Measurements from ENCODE around the gene NOTCH2. TPM values are rescaled to one million over a fixed set of nuclear protein-coding genes. Genes with fewer than 3 reads are reported as not detected.

NOTCH2 gene
- polyA plus RNA-seq, 4 donors, result 136 to 343 (median 156) TPM

GRCh38 chr1:119883826-119884225 is 185.6 kb downstream of the NOTCH2 start:
- DNase-seq (ENCODE audit: low read depth in 4 of 4, low spot score in 3 of 4), result no peak

- no peak for DNase-seq (ENCODE audit: low read depth in 4 of 4, low spot score in 3 of 4)
Measured at GRCh38 chr1:119882132-119883049, 187.1 kb downstream of the NOTCH2 start.

- no peak for DNase-seq (ENCODE audit: low read depth in 4 of 4, low spot score in 3 of 4)
Measured at GRCh38 chr1:119879510-119880434, 189.7 kb downstream of the NOTCH2 start.

- no peak for DNase-seq (ENCODE audit: low read depth in 4 of 4, low spot score in 3 of 4)
Measured at GRCh38 chr1:119878171-119878570, 191.3 kb downstream of the NOTCH2 start.

DNA sequence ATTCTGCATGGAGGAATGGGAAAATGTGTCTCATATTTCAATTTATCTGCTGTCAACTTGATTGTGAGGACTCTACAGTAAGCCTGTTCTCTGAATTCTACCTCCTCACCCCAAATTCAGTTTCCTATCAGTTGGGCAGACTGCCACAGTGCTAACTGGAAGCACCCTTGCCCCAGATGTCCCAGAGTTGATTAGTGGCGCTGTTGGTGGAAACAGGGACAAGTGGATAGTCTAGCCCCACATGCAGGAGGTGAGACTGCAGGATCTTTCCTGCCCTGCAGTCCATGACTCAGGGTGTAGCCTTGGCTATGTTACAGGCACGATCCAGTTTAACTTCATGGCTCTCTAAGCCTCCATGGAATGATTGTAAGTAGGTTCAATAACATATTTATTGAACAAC is 195.3 kb downstream of the NOTCH2 start:
- no peak for DNase-seq (ENCODE audit: low read depth in 4 of 4, low spot score in 3 of 4)

DNA sequence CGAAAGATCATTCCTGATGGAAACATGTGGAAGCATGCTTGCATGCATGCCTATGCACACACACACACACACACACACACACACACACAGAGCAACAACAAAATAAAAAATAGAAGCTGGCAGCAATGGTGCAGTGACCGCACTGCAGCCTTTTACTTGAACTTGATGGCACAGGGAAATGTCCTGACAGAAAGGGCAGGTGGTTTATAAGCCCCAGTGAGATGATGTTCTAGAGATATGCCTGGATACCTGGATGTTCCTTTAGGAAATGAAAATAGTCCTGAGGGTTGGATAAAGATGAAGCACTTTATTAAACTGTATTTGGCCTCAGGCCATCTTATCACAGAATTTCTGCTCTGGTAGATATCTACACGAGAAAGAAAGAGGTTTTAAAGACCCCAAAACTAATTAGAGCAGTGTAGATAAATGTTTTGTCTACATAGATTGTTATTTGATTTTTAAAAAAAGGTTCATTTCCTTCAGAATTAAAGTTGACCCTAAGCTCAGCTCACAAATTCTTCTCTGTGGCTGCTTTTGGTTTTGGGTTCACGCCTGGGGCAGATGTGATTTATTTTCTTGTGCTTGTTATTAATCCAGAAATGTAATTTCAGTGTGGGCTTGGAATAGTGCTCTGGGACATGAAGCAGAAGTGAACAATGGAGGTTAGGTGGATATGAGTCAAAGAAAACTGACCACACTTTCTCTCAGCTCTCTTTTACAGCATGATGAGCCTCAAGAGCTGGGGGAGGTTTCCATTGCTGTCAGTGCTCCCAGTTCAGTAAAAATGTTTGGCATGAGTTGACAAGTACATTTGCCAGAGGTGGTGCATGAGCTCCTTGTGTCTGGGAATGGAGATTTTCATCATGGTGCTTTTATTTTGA is 196.1 kb downstream of the NOTCH2 start:
- peak in 1 of 4 donors; percentile 16 for DNase-seq (ENCODE audit: low read depth in 4 of 4, low spot score in 3 of 4)

DNA sequence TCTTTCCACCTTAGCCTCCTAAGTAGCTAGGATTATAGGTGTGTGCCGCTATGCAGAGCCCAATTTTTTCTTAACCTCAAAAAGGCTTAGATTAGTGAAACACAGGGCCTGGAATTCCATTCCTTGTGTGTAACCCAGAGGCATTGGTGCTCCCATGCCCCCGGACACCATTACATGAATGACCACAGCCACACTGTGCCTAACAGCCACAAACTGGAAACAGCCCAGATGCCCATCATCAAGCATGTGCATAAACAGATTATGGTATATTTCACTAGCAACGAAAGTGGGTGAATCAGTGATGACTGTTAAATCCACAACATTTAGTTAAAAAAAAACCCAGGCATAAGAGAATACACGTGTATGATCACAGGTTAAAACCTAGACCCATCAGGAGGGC is 197.6 kb downstream of the NOTCH2 start:
- DNase-seq (ENCODE audit: low read depth in 4 of 4, low spot score in 3 of 4), result no peak

- peak in 1 of 4 donors; percentile 39 for DNase-seq (ENCODE audit: low read depth in 4 of 4, low spot score in 3 of 4)
Measured at GRCh38 chr1:119870917-119871596, 198.4 kb downstream of the NOTCH2 start.

GRCh38 chr1:119869995-119870394 is 199.5 kb downstream of the NOTCH2 start:
- no peak for DNase-seq (ENCODE audit: low read depth in 4 of 4, low spot score in 3 of 4)

GRCh38 chr1:119868176-119868575 is 201.3 kb downstream of the NOTCH2 start:
- DNase-seq (ENCODE audit: low read depth in 4 of 4, low spot score in 3 of 4), result no peak

DNA sequence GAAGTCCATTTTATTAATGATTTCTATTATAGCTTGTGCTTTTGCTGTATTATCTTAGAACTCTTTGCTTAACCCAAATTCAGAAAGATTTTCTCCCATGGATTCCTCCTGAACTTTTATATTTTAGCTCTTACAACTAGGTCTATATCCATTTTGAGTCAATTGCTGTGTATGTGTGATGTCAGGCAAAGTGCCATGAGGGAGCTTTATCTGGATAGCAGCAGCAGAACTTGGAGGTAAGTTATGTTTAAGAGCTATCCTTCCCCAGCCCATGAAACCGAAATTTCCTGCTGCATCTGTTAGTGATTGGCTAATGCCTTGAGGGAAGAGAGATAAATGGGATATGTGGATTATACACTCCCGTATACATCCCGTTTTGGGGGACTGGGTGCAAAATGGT is 203.0 kb downstream of the NOTCH2 start:
- no peak for DNase-seq (ENCODE audit: low read depth in 4 of 4, low spot score in 3 of 4)

DNA sequence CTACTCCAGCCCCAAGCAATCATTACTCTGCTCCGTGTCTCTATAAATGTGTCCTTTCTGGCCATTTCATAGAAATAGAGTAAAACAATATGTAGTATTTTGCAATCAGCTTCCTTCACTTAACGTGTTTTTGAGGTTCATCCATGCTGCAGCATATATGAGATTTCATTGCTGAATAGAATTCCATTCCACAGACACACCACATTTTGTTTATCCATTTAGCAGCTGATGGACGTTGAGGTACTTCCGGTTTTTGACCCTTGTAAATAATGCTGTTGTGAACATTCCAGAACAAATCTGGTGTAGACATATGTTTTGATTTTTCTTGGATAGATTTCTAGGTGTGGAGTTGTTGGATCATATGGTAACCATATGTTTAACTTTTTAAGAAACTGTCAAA is 203.8 kb downstream of the NOTCH2 start:
- DNase-seq (ENCODE audit: low read depth in 4 of 4, low spot score in 3 of 4), result no peak

- no peak for DNase-seq (ENCODE audit: low read depth in 4 of 4, low spot score in 3 of 4)
Measured at GRCh38 chr1:119862276-119862675, 207.2 kb downstream of the NOTCH2 start.

Other genes with a start within 250 kb of the NOTCH2 start
- not detected for gene ADAM30, start 173.1 kb downstream of the NOTCH2 start, polyA plus RNA-seq (ENCODE audit: insufficient read length in 4 of 4)
- gene SEC22B, start 106.9 kb upstream of the NOTCH2 start, polyA plus RNA-seq (ENCODE audit: insufficient read length in 4 of 4), result 10 to 100 TPM; 38.4 to 47.4 (median 43.0) TPM